Rectal smooth muscle tissue (tissue), 1 donor: ENCODE measurements around the gene HSPBP1.
A peak's percentile ranks its signal among the peaks of the same experiment; 100 is the strongest.

Experiments used
- H3K27ac ChIP-seq: one replicate; pipeline ENCODE4 v1.7.0; 2013; ENCODE audit warnings: low read depth, low read length, inconsistent platforms
- H3K27me3 ChIP-seq: one replicate; pipeline ENCODE4 v1.7.0; 2013; ENCODE audit warnings: low read length; ENCODE audit not compliant: control insufficient read depth, insufficient read depth
- H3K36me3 ChIP-seq: one replicate; pipeline ENCODE4 v1.7.0; 2013; ENCODE audit warnings: low read length; ENCODE audit not compliant: control insufficient read depth, insufficient read depth
- H3K4me1 ChIP-seq: one replicate; pipeline ENCODE4 v1.7.0; 2013; ENCODE audit warnings: low read length; ENCODE audit not compliant: control insufficient read depth, insufficient read depth
- H3K4me3 ChIP-seq: one replicate; pipeline ENCODE4 v1.7.0; 2013; ENCODE audit warnings: low read length
- H3K9ac ChIP-seq: one replicate; pipeline ENCODE4 v1.7.0; 2013; ENCODE audit warnings: low read length

Gene HSPBP1

DNA sequence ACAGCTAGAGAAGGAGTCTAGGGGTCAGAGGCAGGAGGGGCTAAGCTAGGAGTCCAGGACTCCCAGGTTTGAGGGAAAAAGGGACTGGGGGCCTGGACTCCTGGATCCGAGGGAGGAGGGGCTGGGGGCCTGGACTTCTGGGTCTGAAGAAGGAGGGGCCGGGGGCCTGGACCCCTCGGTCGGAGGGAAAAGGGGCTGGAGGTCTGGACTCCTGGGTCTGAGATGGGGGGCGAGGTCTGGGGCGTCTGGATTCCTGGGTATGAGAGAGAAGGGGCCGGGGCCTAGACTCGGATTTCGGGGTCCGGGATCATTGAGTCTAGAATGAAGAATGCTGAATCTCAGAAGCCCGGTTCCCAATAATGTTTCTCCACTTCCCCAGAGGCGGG is 22.4 kb upstream of the HSPBP1 start:
- peaks cover 5% of the 10 kb centered on the region for H3K36me3 ChIP-seq
- H3K27ac ChIP-seq = no peak overlapping the region
- H3K4me3 ChIP-seq = peak overlapping the region; percentile 37
- H3K9ac ChIP-seq = no peak overlapping the region
- H3K4me1 ChIP-seq = no peaks in the 10 kb centered on the region
- H3K27me3 ChIP-seq = no peaks in the 10 kb centered on the region

- Histone ChIP-seq H3K27ac (no peak overlapping the region), H3K4me1 (no peaks in the 10 kb centered on the region), H3K27me3 (no peaks in the 10 kb centered on the region), H3K9ac (no peak overlapping the region), H3K36me3 (peaks cover 3% of the 10 kb centered on the region), H3K4me3 (peak overlapping the region; percentile 41)
Observed at GRCh38 chr19:55301459-55302317, 21.8 kb upstream of the HSPBP1 start.

- Histone ChIP-seq H3K36me3 (peaks cover 2% of the 10 kb centered on the region), H3K27ac (no peak overlapping the region), H3K4me3 (no peak overlapping the region)
Observed at GRCh38 chr19:55300886-55301458, 21.1 kb upstream of the HSPBP1 start.

DNA sequence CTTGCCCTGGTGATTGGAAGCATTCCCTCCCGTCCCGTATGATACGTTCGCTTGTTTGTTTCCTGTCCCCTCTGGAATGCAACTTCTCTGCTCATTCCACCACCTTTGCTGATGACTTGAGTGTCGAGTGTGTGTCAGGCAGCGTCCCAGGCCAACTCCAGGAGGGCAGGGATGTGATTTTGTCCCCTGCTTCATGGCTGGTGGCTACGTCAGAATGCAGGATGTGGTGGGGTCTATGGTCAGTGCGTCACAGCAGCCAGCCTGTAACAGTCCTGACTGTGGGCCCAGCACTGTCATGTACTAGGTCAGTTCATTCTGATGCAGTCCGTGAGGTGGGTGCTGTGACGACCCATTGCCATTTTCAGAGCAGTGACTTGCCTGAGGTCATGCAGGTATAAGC is 20.1 kb upstream of the HSPBP1 start:
- Histone ChIP-seq H3K27ac (no peak overlapping the region), H3K4me1 (no peaks in the 10 kb centered on the region), H3K4me3 (no peak overlapping the region), H3K9ac (no peak overlapping the region), H3K36me3 (peaks cover 2% of the 10 kb centered on the region), H3K27me3 (no peaks in the 10 kb centered on the region)

More at GRCh38 chr19:55300886-55301458, 21.1 kb upstream of the HSPBP1 start:
- H3K9ac ChIP-seq = no peak overlapping the region
- H3K4me1 ChIP-seq = no peaks in the 10 kb centered on the region
- H3K27me3 ChIP-seq = no peaks in the 10 kb centered on the region

GRCh38 chr19:55297267-55297666 is 17.4 kb upstream of the HSPBP1 start:
- no peaks in the 10 kb centered on the region for H3K4me1 ChIP-seq
- no peak overlapping the region for H3K27ac ChIP-seq

GRCh38 chr19:55289117-55289796 is 9.3 kb upstream of the HSPBP1 start:
- Histone ChIP-seq H3K36me3 (no peaks in the 10 kb centered on the region), H3K27ac (no peak overlapping the region), H3K9ac (no peak overlapping the region)

More at GRCh38 chr19:55297267-55297666, 17.4 kb upstream of the HSPBP1 start:
- H3K9ac ChIP-seq = no peak overlapping the region
- H3K4me3 ChIP-seq = no peak overlapping the region
- H3K36me3 ChIP-seq = peaks cover 2% of the 10 kb centered on the region
- no peaks in the 10 kb centered on the region for H3K27me3 ChIP-seq

DNA sequence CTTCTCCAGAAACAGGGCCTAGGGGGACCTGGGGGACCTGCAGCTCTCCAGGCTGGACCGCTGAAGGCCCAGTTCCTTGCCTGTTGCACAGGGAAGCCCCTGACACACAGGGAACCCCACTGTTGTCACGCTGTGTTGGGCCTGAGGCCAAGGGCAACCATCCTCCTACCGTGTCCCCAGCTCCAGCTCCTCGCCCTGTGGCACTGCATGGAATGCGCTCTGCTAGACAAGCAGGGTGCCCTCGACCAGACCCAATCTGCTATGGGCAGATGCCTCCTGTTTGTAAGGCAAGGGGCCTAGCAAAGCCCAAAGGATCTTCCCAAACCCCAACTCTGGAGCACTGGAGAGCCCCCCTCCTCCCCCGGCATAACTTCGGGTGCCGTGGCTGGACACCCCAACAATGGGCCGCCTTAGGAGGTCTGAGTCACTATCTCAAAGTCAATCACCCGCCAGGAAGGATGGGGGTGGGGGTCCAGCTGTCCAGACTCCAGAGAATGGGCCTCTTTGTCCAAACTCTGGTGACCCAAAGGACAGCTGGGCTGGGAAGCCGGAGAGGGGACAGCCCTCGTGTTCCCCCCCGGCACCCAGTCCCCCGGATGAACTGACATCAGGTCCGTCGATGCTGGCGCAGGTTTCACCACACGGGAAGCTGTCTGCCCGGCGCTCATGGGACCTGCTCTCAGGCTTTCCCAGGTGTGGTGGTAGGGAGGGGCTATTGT is 7.6 kb upstream of the HSPBP1 start:
- no peak overlapping the region for H3K27ac ChIP-seq
- H3K9ac ChIP-seq = no peak overlapping the region

More at GRCh38 chr19:55289117-55289796, 9.3 kb upstream of the HSPBP1 start:
- H3K4me3 ChIP-seq = no peak overlapping the region
- H3K27me3 ChIP-seq = no peaks in the 10 kb centered on the region
- H3K4me1 ChIP-seq = no peaks in the 10 kb centered on the region

DNA sequence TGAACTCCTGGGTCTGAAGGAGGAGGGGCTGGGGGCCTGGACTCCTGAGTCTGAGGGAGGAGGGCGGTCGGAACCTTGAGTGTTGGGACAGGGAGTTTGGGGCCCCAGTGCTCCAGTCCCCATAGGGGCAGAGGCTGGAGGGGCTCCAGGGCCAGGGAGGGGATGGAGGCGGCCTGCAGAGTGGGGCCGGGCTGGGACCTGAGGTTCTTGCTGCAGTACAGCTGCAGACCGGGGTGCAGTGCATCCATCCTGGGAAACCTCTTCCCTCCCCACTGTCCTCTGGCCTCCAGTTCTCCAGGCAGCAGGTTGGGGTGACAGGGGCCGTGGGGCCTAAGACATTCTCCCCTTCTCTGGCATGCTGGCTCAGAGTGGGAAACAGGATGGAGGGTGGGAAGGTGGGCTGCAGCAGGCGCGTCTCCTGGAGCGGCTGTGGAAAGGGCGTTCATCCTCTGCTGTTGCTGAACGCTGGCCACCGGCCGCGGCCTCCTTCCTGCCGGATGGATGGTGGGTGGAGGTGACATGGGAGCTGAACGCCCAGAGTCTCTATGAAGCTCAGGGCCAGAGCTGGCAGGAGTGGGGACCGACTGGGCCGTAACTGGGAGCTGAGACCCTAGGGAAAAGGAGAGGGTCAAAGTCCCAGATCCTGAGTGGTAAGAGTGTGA is 5.5 kb upstream of the HSPBP1 start:
- no peak overlapping the region for H3K27ac ChIP-seq
- peaks cover 4% of the 10 kb centered on the region for H3K4me1 ChIP-seq
- no peaks in the 10 kb centered on the region for H3K27me3 ChIP-seq
- no peak overlapping the region for H3K4me3 ChIP-seq
- H3K36me3 ChIP-seq = no peaks in the 10 kb centered on the region
- H3K9ac ChIP-seq = no peak overlapping the region

More for the DNA sequence above, 7.6 kb upstream of the HSPBP1 start:
- Histone ChIP-seq H3K36me3 (no peaks in the 10 kb centered on the region), H3K4me3 (no peak overlapping the region), H3K27me3 (no peaks in the 10 kb centered on the region), H3K4me1 (no peaks in the 10 kb centered on the region)

DNA sequence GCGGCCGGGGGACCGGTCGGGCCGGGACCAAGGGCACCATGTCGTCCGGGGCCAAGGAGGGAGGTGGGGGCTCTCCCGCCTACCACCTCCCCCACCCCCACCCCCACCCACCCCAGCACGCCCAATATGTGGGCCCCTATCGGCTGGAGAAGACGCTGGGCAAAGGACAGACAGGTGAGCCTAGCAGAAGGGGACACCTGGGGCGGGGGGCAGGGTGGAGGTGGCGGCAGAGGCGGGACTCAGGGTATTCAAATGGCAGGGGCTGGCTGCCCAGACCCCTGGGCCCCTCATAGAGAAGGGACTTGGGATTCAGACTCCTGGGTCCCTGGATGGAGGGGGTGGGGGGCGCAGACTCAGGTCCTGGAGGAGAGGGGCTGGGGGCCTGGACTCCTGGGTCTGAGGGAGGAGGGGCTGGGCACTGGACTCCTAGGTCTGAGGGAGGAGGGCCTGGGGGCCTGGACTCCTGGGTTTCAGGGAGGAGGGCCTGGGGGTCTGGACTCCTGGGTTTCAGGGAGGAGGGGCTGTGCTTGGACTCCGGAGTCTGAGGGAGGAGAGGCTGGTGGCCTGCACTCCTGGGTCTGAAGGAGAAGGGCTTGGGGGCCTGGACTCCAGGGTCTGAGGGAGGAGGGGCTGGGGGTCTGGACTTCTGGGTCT is 4.6 kb upstream of the HSPBP1 start:
- Histone ChIP-seq H3K36me3 (no peaks in the 10 kb centered on the region), H3K4me3 (no peak overlapping the region), H3K9ac (no peak overlapping the region), H3K27ac (peak overlapping the region; percentile 55), H3K27me3 (no peaks in the 10 kb centered on the region), H3K4me1 (peaks cover 4% of the 10 kb centered on the region)

- Histone ChIP-seq H3K9ac (no peak within 1 kb of the TSS), H3K4me3 (no peak within 1 kb of the TSS), H3K27me3 (no peaks in the 10 kb centered on the region), H3K27ac (peak within 1 kb of the TSS; percentile 55), H3K4me1 (peaks cover 4% of the 10 kb centered on the region), H3K36me3 (no peaks in the 10 kb centered on the region)
Observed at GRCh38 chr19:55283548-55284377, 3.9 kb upstream of the HSPBP1 start, which contains the start of gene BRSK1. BRSK1 (plus strand) TSS chr19:55283997; CDS start chr19:55284443, 446 bp downstream.

GRCh38 chr19:55279340-55279739 is 570 bp downstream of the HSPBP1 start:
- peak overlapping the region; percentile 83 for H3K27ac ChIP-seq
- H3K9ac ChIP-seq = peak overlapping the region; percentile 13
- peak overlapping the region; percentile 79 for H3K4me3 ChIP-seq
- H3K36me3 ChIP-seq = no peaks in the 10 kb centered on the region
- peaks cover 4% of the 10 kb centered on the region for H3K4me1 ChIP-seq
- H3K27me3 ChIP-seq = no peaks in the 10 kb centered on the region
